GM12878 (cell line): Measurements from ENCODE around the gene PCSK6. TPM values are rescaled to one million over a fixed set of nuclear protein-coding genes. Genes with fewer than 3 reads are reported as not detected.

Experiments used
- ATAC-seq: fragments of 200-7000 bp; cut with Tn5 transposase; 3 replicates; pipeline ENCODE4 v1.9.1; 2020; ENCODE audit warnings: mild to moderate bottlenecking, moderate library complexity
- BruUV-seq: library from RNA; stranded (reverse); fragments of 400-500 nt; replicated peaks from 2 replicates; lab custom pipeline; 2021; lab: Mats Ljungman, UMichigan
- CTCF ChIA-PET: fragments of 300-600 bp; sonication (Branson Sonifier 250); formaldehyde crosslinking; extraction: SDS; loops from one replicate; lab custom pipeline; 2021; ENCODE audit warnings: inconsistent platforms; lab: Yijun Ruan, JAX
- POLR2A ChIA-PET: fragments of 350-600 bp; formaldehyde crosslinking; extraction: SDS; loops from one replicate; lab custom pipeline; 2021; ENCODE audit warnings: inconsistent platforms; lab: Charles Lee
- RAD21 ChIA-PET: fragments of 300-600 bp; sonication (Branson Sonifier 250); formaldehyde crosslinking; loops from one replicate; lab custom pipeline; 2023; ENCODE audit warnings: antibody characterized with exemption; ENCODE audit not compliant: unreplicated experiment; lab: Charles Lee
- SMC1A ChIA-PET: fragments of 300-600 bp; sonication (Branson Sonifier 250); formaldehyde crosslinking; loops from one replicate; lab custom pipeline; 2023; ENCODE audit not compliant: unreplicated experiment, uncharacterized antibody; lab: Charles Lee
- DNase-seq: peaks from one replicate; pipeline ENCODE4 v3.0.0-alpha.2; 2011; ENCODE audit warnings: low read depth, low spot score
- FAIRE-seq: peaks from 3 replicates; lab custom pipeline; 2011; peaks lifted over from hg19 to GRCh38; lab: Jason Lieb, UNC
- H2AFZ ChIP-seq: 2 replicates; pipeline ENCODE4 v1.6.0; 2011; ENCODE audit warnings: low read depth, low read length, control low read depth; ENCODE audit not compliant: control insufficient read depth
- H3K27ac ChIP-seq: 2 replicates; pipeline ENCODE4 v1.5.1; 2011; ENCODE audit warnings: control low read depth; ENCODE audit not compliant: control insufficient read depth, insufficient read depth
- H3K27me3 ChIP-seq, 2 experiments: replicated peaks in 1 of 2; 2 replicates each; pipeline versions ENCODE4 v1.6.0 to v1.6.1; 2011; ENCODE audit warnings: low read length in 1 of 2; ENCODE audit not compliant: control insufficient read depth in 2 of 2, insufficient read depth in 2 of 2
- H3K36me3 ChIP-seq, 2 experiments: 2 replicates each; pipeline ENCODE4 v1.5.1; 2011; ENCODE audit warnings: low read length in 1 of 2; ENCODE audit not compliant: control insufficient read depth in 2 of 2, insufficient read depth in 2 of 2
- H3K4me1 ChIP-seq: 2 replicates; pipeline ENCODE4 v1.6.1; 2011; ENCODE audit warnings: mild to moderate bottlenecking, low read length, moderate library complexity, mixed read lengths; ENCODE audit not compliant: control insufficient read depth, insufficient read depth
- H3K4me2 ChIP-seq: 2 replicates; pipeline ENCODE4 v1.6.0; 2011; ENCODE audit warnings: control low read depth; ENCODE audit not compliant: control insufficient read depth, insufficient read depth
- H3K4me3 ChIP-seq: fragments of 200-600 bp; sonication (generic); 2 replicates; pipeline ENCODE4 v1.5.1; 2016
- H3K79me2 ChIP-seq: 2 replicates; pipeline ENCODE4 v1.6.0; 2011; ENCODE audit warnings: low read length; ENCODE audit not compliant: control insufficient read depth, insufficient read depth
- H3K9ac ChIP-seq: 2 replicates; pipeline ENCODE4 v1.8.0; 2011; ENCODE audit warnings: low read length, control low read depth, mixed read lengths; ENCODE audit not compliant: control insufficient read depth, insufficient read depth
- H3K9me3 ChIP-seq: replicated peaks from 3 replicates; pipeline ENCODE4 v1.5.1; 2011; ENCODE audit warnings: mild to moderate bottlenecking, low read length; ENCODE audit not compliant: control insufficient read depth, insufficient read depth
- H4K20me1 ChIP-seq: 2 replicates; pipeline ENCODE4 v1.6.0; 2011; ENCODE audit not compliant: control insufficient read depth, insufficient read depth
- BCL3 ChIP-seq: IDR thresholded peaks from 2 replicates; pipeline ENCODE4 v1.6.1; 2011; ENCODE audit warnings: borderline replicate concordance, low read depth, mild to moderate bottlenecking, moderate library complexity, low read length; ENCODE audit not compliant: insufficient read depth, poor library complexity, severe bottlenecking
- DPF2 ChIP-seq: fragments of 450-650 bp; IDR thresholded peaks from 2 replicates; pipeline ENCODE4 v1.6.1; 2017; ENCODE audit warnings: mild to moderate bottlenecking
- E2F4 ChIP-seq: IDR thresholded peaks from 2 replicates; pipeline ENCODE4 v1.6.1; 2012; ENCODE audit warnings: low read depth, low read length, improper control_type of control experiment
- EZH2 ChIP-seq: IDR thresholded peaks from 2 replicates; pipeline ENCODE4 v1.6.1; 2012; ENCODE audit warnings: low read depth, mild to moderate bottlenecking, control low read depth, inconsistent platforms, low read length, borderline replicate concordance; ENCODE audit not compliant: control insufficient read depth
- HDGF ChIP-seq: fragments of 450-650 bp; IDR thresholded peaks from 2 replicates; pipeline ENCODE4 v1.6.1; 2016; ENCODE audit warnings: antibody characterized with exemption
- POLR2A ChIP-seq: IDR thresholded peaks from 2 replicates; pipeline ENCODE4 v1.6.1; 2011; ENCODE audit warnings: low read depth, mild to moderate bottlenecking, low read length
- POLR2AphosphoS2 ChIP-seq: IDR thresholded peaks from 2 replicates; pipeline ENCODE4 v1.6.1; 2011; ENCODE audit warnings: low read depth, mild to moderate bottlenecking, low read length, improper control_type of control experiment, moderate library complexity
- RELA ChIP-seq: fragments of 450-650 bp; IDR thresholded peaks from 2 replicates; pipeline ENCODE4 v1.8.0; 2014; ENCODE audit warnings: borderline replicate concordance; ENCODE audit not compliant: partially characterized antibody
- RFX5 ChIP-seq: IDR thresholded peaks from 2 replicates; pipeline ENCODE4 v1.6.1; 2011; ENCODE audit warnings: low read depth, low read length, improper control_type of control experiment
- TCF12 ChIP-seq: IDR thresholded peaks from 2 replicates; pipeline ENCODE4 v1.6.1; 2011; ENCODE audit warnings: low read depth, mild to moderate bottlenecking, low read length
- ZBED1 ChIP-seq: IDR thresholded peaks from 2 replicates; pipeline ENCODE4 v1.6.1; 2016; ENCODE audit warnings: borderline replicate concordance
- ZNF217 ChIP-seq: fragments of 450-650 bp; IDR thresholded peaks from 2 replicates; pipeline ENCODE4 v1.6.1; 2017; ENCODE audit warnings: antibody characterized with exemption, mild to moderate bottlenecking
- ZNF274 ChIP-seq: IDR thresholded peaks from one replicate; pipeline ENCODE4 v1.8.0; 2011; ENCODE audit not compliant: insufficient read length, insufficient read depth
- ZNF622 ChIP-seq: fragments of 450-650 bp; IDR thresholded peaks from 2 replicates; pipeline ENCODE4 v1.6.1; 2017; ENCODE audit warnings: mild to moderate bottlenecking, inconsistent platforms
- ZSCAN29 ChIP-seq: fragments of 450-650 bp; IDR thresholded peaks from 2 replicates; pipeline ENCODE4 v1.6.1; 2017; ENCODE audit warnings: mild to moderate bottlenecking, moderate library complexity
- WGBS: methylation state at CpG from one replicate; pipeline ENCODE4 v1.1.6; 2016; ENCODE audit warnings: low lambda C conversion rate; ENCODE audit not compliant: insufficient replicate concordance, insufficient coverage; ENCODE audit errors: missing lambda C conversion rate; 5-methylcytosine and 5-hydroxymethylcytosine counted together
- in situ Hi-C: fragments of 300-500 bp; cut with MboI; formaldehyde crosslinking; loops from 9 replicates; pipeline ENCODE4 v1.14.3; 2018; ENCODE audit warnings: mixed read lengths
- intact Hi-C: fragments of 100-400 bp; cut with micrococcal nuclease; formaldehyde crosslinking; loops from one replicate; pipeline ENCODE4 v1.14.2; 2022; ENCODE audit not compliant: unreplicated experiment
- polyA plus RNA-seq, 11 experiments: library from polyadenylated mRNA; depleted of rRNA in 4 of 11; unstranded in 6 of 11; stranded (reverse) in 5 of 11; fragments of >200 nt; fragmentation: Nextera tagmentation in 4 of 11; fragmentation: Illumina TruSeq in 1 of 11; extraction: Ambion mirVana in 4 of 11; extraction: Trizol in 1 of 11; gene quantifications; 1 replicate in 1 of 11; 2 replicates in 10 of 11; pipeline versions ENCODE4 v1.2.1 to v1.2.3, GENCODE V29; 2011 to 2016; ENCODE audit warnings: inconsistent platforms in 2 of 11, missing spikeins in 2 of 11, low read depth in 1 of 11
- total RNA-seq, 4 experiments: library from RNA; depleted of rRNA in 3 of 4; stranded (reverse); fragments of >200 nt in 3 of 4; fragmentation: Illumina TruSeq in 1 of 4; extraction: Trizol in 1 of 4; gene quantifications; 2 replicates each; pipeline versions ENCODE4 v1.2.1 to v1.2.3, GENCODE V29; 2013 to 2021

The PCSK6 gene
- total and polyA plus RNA-seq, 10 of the 15 experiments (the other 5 are each of a cell fraction or from before 2014, with no cell fraction given) = 0.19 to 0.67 (median 0.25) TPM; not detected in 4

GRCh38 chr15:101267320-101268104 is 222.0 kb downstream of the PCSK6 start:
- no peak for FAIRE-seq
- in situ Hi-C loops = loop anchor here (10.0 kb wide), 1 partner anchor 653 kb away; no protein-coding TSS in a partner anchor
- DNase-seq = no peak
- Histone ChIP-seq H3K27me3 (no peaks in the 10 kb centered on the region), H4K20me1 (no peaks in the 10 kb centered on the region), H3K4me1 (peaks cover 28% of the 10 kb centered on the region), H3K9me3 (no peaks in the 10 kb centered on the region), H3K27ac (no peak overlapping the region), H3K79me2 (no peaks in the 10 kb centered on the region), H3K4me3 (no peak overlapping the region), H3K4me2 (no peak overlapping the region), H2AFZ (no peak overlapping the region), H3K9ac (no peak overlapping the region), H3K36me3 (peaks cover 7 to 15% of the 10 kb centered on the region in 2 experiments)
- intact Hi-C loops = no loop called here
- WGBS = 89% methylated on average over 18 of the region's 18 CpGs
- TF ChIP-seq ZSCAN29 (no peak), POLR2AphosphoS2 (0 out of 2 replicates have a peak, but pooled peaks have one; percentile 37), TCF12 (no peak), ZNF217 (no peak), EZH2 (no peak), E2F4 (no peak), RFX5 (no peak), DPF2 (no peak), ZNF274 (no peak), HDGF (no peak), ZBED1 (no peak), RELA (no peak), BCL3 (no peak), POLR2A (peak; percentile 23; the same call in 1 of the 2 replicates), ZNF622 (no peak)
- no peak for ATAC-seq
- ChIA-PET CTCF (interaction anchor here (0.8 to 2.7 kb wide), 7 partner anchors 8 to 374 kb away, joined by 3 to 18 read pairs (median 5); partner anchors contain the start of gene CHSY1), RAD21 (interaction anchor here (0.9 to 2.0 kb wide), 3 partner anchors 9 to 181 kb away, joined by 3 to 7 read pairs (median 3); no protein-coding TSS in a partner anchor), POLR2A (interaction anchor here (0.6 to 2.6 kb wide), 5 partner anchors 7 to 326 kb away, joined by 3 to 10 read pairs (median 4); partner anchors contain the start of gene CHSY1), SMC1A (interaction anchor here (1.3 to 3.2 kb wide), 3 partner anchors 9 to 22 kb away, joined by 4 to 14 read pairs (median 13); no protein-coding TSS in a partner anchor)
- BruUV-seq = no TSS peak
